Fibroblast of villous mesenchyme (primary cell): ENCODE measurements around the gene FRMD5. TPM values are rescaled to one million over a fixed set of nuclear protein-coding genes. Genes with fewer than 3 reads are reported as not detected.
A peak's percentile ranks its signal among the peaks of the same experiment; 100 is the strongest.
"Not testable (repeated sequence)": the region's sequence is repeated elsewhere in the genome, so short reads cannot be mapped to it uniquely, and the experiment has no call there.

ENCODE experiments used
- DNase-seq: peaks from one replicate; pipeline ENCODE4 v3.0.0-alpha.2; 2010; ENCODE audit warnings: low read depth
- H3K4me3 ChIP-seq: 2 replicates; pipeline ENCODE4 v1.5.1; 2011; ENCODE audit warnings: low read depth, mild to moderate bottlenecking, low read length
- CTCF ChIP-seq: IDR thresholded peaks from 2 replicates; pipeline ENCODE4 v1.5.1; 2012; ENCODE audit warnings: low read depth, mild to moderate bottlenecking, low read length; ENCODE audit not compliant: insufficient read depth
- total RNA-seq: library from RNA; depleted of rRNA; stranded (reverse); fragments of >200 nt; gene quantifications from 2 replicates; pipeline ENCODE4 v1.2.3, GENCODE V29; 2012

FRMD5 gene
- total RNA-seq, 1 donor: 1.3 TPM

- TF ChIP-seq CTCF: peak; percentile 12
- no peak for DNase-seq
- H3K4me3 ChIP-seq: no peak overlapping the region
Observed at GRCh38 chr15:44023176-44023575, 171.9 kb downstream of the FRMD5 start.

DNA sequence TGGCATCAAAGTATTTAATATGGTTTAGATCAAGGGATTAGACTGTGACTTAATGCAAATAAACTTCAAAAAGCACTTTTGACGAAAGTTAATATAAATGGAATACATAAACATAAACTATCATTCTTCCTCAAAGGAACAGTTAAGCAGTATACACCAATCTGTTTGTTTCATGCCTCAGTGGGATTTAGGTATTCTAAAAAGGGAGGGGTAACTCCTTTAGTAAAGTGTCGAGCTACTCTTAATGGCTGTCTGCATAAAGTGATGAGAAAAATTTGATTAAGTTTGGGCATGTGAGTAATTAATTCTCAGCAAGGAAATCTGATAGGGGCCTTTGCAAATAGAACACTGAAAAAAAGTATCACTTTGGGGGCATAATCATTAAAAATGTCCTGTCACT lies 176.9 kb downstream of the FRMD5 start:
- DNase-seq: no peak
- H3K4me3 ChIP-seq: no peak overlapping the region
- no peak for TF ChIP-seq CTCF

DNA sequence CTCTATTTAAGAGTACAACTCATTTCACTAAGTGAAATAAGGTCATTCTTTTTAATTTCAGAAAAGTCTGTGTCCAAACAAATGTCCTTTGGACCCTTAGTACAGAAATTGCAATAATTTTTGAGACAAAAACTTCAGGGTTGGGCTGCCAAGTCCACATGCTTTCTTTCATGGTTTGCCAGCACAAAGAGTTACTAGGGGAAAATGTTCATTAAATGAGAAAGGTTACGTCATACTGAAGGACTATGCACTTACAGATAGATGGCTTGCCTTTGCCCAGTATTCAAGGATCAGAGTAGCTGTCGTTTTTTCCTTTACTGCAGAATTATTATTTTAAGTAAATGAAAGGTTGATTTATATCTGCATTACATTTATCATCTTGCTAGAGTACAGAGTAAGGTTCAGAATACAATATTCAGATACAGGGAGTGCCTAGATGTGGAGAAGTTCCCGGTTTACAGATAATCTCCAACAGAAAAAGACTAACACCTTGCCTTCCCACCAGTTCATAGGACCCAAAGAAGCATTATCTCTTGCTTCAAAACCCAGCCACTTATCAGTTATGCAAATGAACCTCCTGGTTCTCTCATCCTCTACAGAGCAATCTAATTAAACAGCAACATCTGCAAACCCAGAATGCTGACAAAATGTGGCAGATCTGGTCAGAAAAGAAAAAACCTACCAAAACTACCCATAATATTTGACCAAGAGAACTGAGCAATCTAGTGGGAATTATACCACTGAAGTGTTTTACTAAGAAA lies 179.3 kb downstream of the FRMD5 start:
- no peak for TF ChIP-seq CTCF
- no peak overlapping the region for H3K4me3 ChIP-seq
- no peak for DNase-seq

DNA sequence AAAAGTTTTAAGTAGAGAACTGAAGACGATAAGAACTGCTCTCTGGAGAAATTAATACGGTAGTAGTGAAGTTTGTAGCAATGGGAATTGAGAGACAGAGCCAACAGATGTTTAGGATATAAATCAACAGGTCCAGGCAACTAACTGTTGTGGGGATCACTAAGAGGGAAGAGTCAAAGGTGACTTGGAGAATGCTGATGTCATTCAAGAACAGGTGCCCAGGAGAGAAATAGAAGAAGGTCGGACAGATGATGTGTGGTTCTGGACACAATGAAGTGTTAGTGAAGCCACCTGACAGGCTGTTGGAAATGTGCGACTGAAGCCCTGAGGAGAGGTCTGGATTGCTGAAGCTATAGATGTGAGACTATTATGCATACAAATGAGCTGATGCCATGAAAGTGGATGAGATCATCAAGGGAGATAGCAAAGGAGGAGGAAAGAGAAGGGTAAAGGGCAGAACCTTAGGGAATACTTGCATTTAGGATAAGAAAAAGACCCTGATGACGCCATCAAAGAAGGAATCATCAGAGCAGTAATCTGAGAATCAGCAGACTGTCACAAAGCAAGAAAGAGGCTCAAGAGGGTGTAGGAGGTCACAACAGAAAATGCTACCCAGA lies 183.7 kb downstream of the FRMD5 start:
- no peak for TF ChIP-seq CTCF
- H3K4me3 ChIP-seq: no peak overlapping the region
- DNase-seq: no peak

DNA sequence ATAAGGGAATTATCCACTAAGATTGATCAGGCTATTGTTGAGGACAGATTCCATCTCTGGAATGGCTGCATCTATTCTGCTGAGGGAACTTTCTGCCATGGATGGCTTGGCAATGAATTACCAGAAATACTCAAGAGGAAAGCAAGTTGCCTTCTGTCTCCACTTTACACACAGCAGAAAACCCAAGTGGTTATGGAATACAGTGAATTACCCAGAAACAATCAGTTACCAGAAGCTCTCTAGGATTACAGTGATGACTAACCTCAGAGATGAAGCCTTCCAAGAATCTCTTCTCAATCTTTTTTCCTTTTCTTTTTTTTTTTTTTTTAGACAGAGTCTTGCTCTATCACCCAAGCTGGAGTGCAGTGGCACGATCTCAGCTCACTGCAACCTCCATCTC lies 185.0 kb downstream of the FRMD5 start:
- DNase-seq: peak; percentile 6
- no peak for TF ChIP-seq CTCF
- H3K4me3 ChIP-seq: no peak overlapping the region

DNA sequence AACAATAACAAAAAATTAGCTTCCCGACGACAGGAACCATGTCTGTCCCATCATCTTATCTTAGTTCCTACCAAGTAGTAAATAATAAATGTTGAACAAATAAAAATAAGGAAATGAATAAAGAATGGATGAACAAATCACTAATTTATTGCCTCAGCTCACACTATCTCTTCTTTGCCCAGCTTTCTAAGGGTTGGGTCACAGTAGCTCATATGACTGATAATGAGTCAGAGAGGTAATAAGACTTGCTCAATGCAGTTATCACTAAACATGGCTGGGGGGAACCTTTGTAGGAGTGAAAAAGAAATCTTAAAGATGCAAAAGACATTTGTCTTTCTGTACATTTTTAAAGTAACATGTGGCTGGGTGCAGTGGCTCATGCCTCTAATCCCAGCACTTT lies 186.0 kb downstream of the FRMD5 start:
- no peak overlapping the region for H3K4me3 ChIP-seq
- DNase-seq: peak; percentile 42

DNA sequence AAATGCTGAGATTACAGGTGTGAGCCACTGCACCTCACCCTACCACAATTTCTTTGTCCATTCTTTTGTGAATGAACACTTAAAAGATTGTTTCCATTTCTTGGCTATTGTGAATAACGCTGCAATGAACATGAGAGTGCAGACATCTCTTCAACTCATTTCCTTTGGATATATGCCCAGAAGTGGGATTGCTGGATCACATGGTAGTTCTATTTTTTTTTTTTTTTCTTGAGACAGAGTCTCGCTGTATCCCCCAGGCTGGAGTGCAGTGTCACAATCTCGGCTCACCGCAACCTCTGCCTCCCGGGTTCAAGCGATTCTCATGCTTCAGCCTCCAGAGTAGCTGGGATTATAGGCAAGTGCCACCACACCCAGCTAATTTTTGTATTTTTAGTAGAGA lies 194.8 kb downstream of the FRMD5 start:
- peak; percentile 63 for DNase-seq
- H3K4me3 ChIP-seq: not testable (repeated sequence)

More for the DNA sequence above, 186.0 kb downstream of the FRMD5 start:
- TF ChIP-seq CTCF: no peak
